Measurements from ENCODE around the gene TFF1.
A peak's percentile ranks its signal among the peaks of the same experiment; 100 is the strongest.

Gene TFF1

GRCh38 chr21:42414928-42415769 is 48.8 kb upstream of the TFF1 start (continued):
- TF ChIP-seq REST (tag by site-specific recombination; IDR thresholded peaks at IDR 0.05) (no peak), ZXDB (tag by site-specific recombination; IDR thresholded peaks at IDR 0.05) (no peak), BCL11A (tag by site-specific recombination; IDR thresholded peaks at IDR 0.05; ENCODE audit: low read depth) (no peak), SETDB1 (IDR thresholded peaks at IDR 0.05; ENCODE audit: insufficient read length, low read length) (no peak), ZNF169 (tag by site-specific recombination; IDR thresholded peaks at IDR 0.05) (no peak), ZNF433 (tag by site-specific recombination; IDR thresholded peaks at IDR 0.05; ENCODE audit: low read depth) (no peak), SCRT2 (tag by site-specific recombination; IDR thresholded peaks at IDR 0.05) (no peak), ZNF677 (tag by site-specific recombination; IDR thresholded peaks at IDR 0.05) (no peak), BCL11B (tag by site-specific recombination; IDR thresholded peaks at IDR 0.05; ENCODE audit: low read depth) (no peak), ZBTB21 (tag by site-specific recombination; IDR thresholded peaks at IDR 0.05) (0 out of 2 replicates have a peak, but pooled peaks have one; percentile 36), ZNF354C (tag by site-specific recombination; IDR thresholded peaks at IDR 0.05; ENCODE audit: borderline replicate concordance, low read depth) (no peak), ZNF239 (tag by site-specific recombination; IDR thresholded peaks at IDR 0.05) (no peak), ZIC2 (tag by site-specific recombination; IDR thresholded peaks at IDR 0.05) (no peak), ZSCAN5A (tag by site-specific recombination; IDR thresholded peaks at IDR 0.05) (no peak), ZNF510 (tag by site-specific recombination; IDR thresholded peaks at IDR 0.05; ENCODE audit: insufficient replicate concordance) (no peak), ZSCAN18 (tag by site-specific recombination; IDR thresholded peaks at IDR 0.05) (no peak), YY2 (tag by site-specific recombination; IDR thresholded peaks at IDR 0.05) (no peak), ZNF155 (tag by site-specific recombination; IDR thresholded peaks at IDR 0.05) (no peak), ATF2 (tag by site-specific recombination; IDR thresholded peaks at IDR 0.05; ENCODE audit: low read depth) (0 out of 2 replicates have a peak, but pooled peaks have one; percentile 16), ZFP37 (tag by site-specific recombination; IDR thresholded peaks at IDR 0.05) (no peak), EGR2 (tag by site-specific recombination; IDR thresholded peaks at IDR 0.05; ENCODE audit: low read depth) (peak; percentile 85; the same call in 1 of the 2 replicates)
